Stimulated activated naive CD8-positive, alpha-beta T cell treated with anti-CD3 and anti-CD28 coated beads, Interleukin-15, amount 100 ng/mL, for 72 hours (primary cell): ENCODE measurements around the gene CASKIN1.
A peak's percentile ranks its signal among the peaks of the same experiment; 100 is the strongest.

Experiments used
- ATAC-seq: fragments of 150-1000 bp; cut with Tn5 transposase; 2 replicates; pipeline ENCODE4 v1.10.0; 2021; ENCODE audit warnings: mild to moderate bottlenecking, moderate library complexity
- DNase-seq, 2 donors: peaks; one replicate each; pipeline ENCODE4 v3.0.0; 2021 to 2022
- H3K27ac Mint-ChIP-seq, 2 donors: one replicate each; pipeline ENCODE4 v1.8.0; 2022; ENCODE audit warnings: mild to moderate bottlenecking in 2 of 2, mixed read lengths in 2 of 2, moderate library complexity in 2 of 2
- H3K27me3 Mint-ChIP-seq: one replicate; pipeline ENCODE4 v1.8.0; 2022; ENCODE audit warnings: mixed read lengths
- H3K4me1 Mint-ChIP-seq: one replicate; pipeline ENCODE4 v1.8.0; 2022; ENCODE audit warnings: mild to moderate bottlenecking, mixed read lengths
- H3K4me3 Mint-ChIP-seq, 2 donors: one replicate each; pipeline ENCODE4 v1.8.0; 2022; ENCODE audit warnings: mild to moderate bottlenecking in 2 of 2, mixed read lengths in 2 of 2, moderate library complexity in 1 of 2
- H3K9me3 Mint-ChIP-seq, 2 donors: one replicate each; pipeline ENCODE4 v1.8.0; 2022; ENCODE audit warnings: mixed read lengths in 2 of 2

The CASKIN1 gene

GRCh38 chr16:2179107-2179501 is 17.3 kb downstream of the CASKIN1 start:
- H3K27me3 Mint-ChIP-seq: no peaks in the 10 kb centered on the region
- DNase-seq: no peak
- H3K27ac Mint-ChIP-seq: no peak overlapping the region
- no peaks in the 10 kb centered on the region for H3K9me3 Mint-ChIP-seq
- no peak for ATAC-seq
- H3K4me3 Mint-ChIP-seq: no peak overlapping the region
- H3K4me1 Mint-ChIP-seq: no peaks in the 10 kb centered on the region

GRCh38 chr16:2178321-2179106 is 17.9 kb downstream of the CASKIN1 start:
- H3K4me3 Mint-ChIP-seq: no peak overlapping the region

GRCh38 chr16:2177561-2177960 is 18.8 kb downstream of the CASKIN1 start:
- DNase-seq (no peak), ATAC-seq (no peak)
- Mint-ChIP-seq H3K9me3 (no peaks in the 10 kb centered on the region), H3K27me3 (no peaks in the 10 kb centered on the region), H3K27ac (no peak overlapping the region), H3K4me1 (no peaks in the 10 kb centered on the region), H3K4me3 (no peak overlapping the region)

More at GRCh38 chr16:2178321-2179106, 17.9 kb downstream of the CASKIN1 start:
- no peak for DNase-seq
- H3K27ac Mint-ChIP-seq: no peak overlapping the region
- peak; percentile 44 for ATAC-seq
- no peaks in the 10 kb centered on the region for H3K4me1 Mint-ChIP-seq
- no peaks in the 10 kb centered on the region for H3K9me3 Mint-ChIP-seq
- H3K27me3 Mint-ChIP-seq: no peaks in the 10 kb centered on the region

- H3K27ac Mint-ChIP-seq: no peak overlapping the region
- H3K27me3 Mint-ChIP-seq: no peaks in the 10 kb centered on the region
- no peaks in the 10 kb centered on the region for H3K9me3 Mint-ChIP-seq
- no peak for DNase-seq
- no peak for ATAC-seq
- H3K4me1 Mint-ChIP-seq: no peaks in the 10 kb centered on the region
- no peak overlapping the region for H3K4me3 Mint-ChIP-seq
These were observed 19.3 kb downstream of the CASKIN1 start for GRCh38 chr16:2177101-2177500.

- no peaks in the 10 kb centered on the region for H3K9me3 Mint-ChIP-seq
- H3K27ac Mint-ChIP-seq: no peak overlapping the region
- no peaks in the 10 kb centered on the region for H3K4me1 Mint-ChIP-seq
- DNase-seq: no peak
- no peaks in the 10 kb centered on the region for H3K27me3 Mint-ChIP-seq
- no peak overlapping the region for H3K4me3 Mint-ChIP-seq
- ATAC-seq: no peak
These were observed 20.4 kb downstream of the CASKIN1 start for GRCh38 chr16:2176047-2176446.

GRCh38 chr16:2175454-2175853 is 21.0 kb downstream of the CASKIN1 start:
- Mint-ChIP-seq H3K4me1 (no peaks in the 10 kb centered on the region), H3K4me3 (no peak overlapping the region), H3K27me3 (no peaks in the 10 kb centered on the region), H3K27ac (no peak overlapping the region), H3K9me3 (no peaks in the 10 kb centered on the region)
- ATAC-seq: no peak
- no peak for DNase-seq

GRCh38 chr16:2174396-2175131 is 21.8 kb downstream of the CASKIN1 start:
- DNase-seq (no peak), ATAC-seq (no peak)
- H3K9me3 Mint-ChIP-seq: no peaks in the 10 kb centered on the region
- H3K4me1 Mint-ChIP-seq: no peaks in the 10 kb centered on the region
- H3K27me3 Mint-ChIP-seq: no peaks in the 10 kb centered on the region
- peak overlapping the region in 1 of 2 donors; percentile 59 for H3K27ac Mint-ChIP-seq
- no peak overlapping the region for H3K4me3 Mint-ChIP-seq

GRCh38 chr16:2173916-2174315 is 22.5 kb downstream of the CASKIN1 start:
- Mint-ChIP-seq H3K27me3 (no peaks in the 10 kb centered on the region), H3K9me3 (no peaks in the 10 kb centered on the region), H3K27ac (peak overlapping the region in 1 of 2 donors; percentile 7), H3K4me3 (no peak overlapping the region), H3K4me1 (no peaks in the 10 kb centered on the region)
- DNase-seq (no peak), ATAC-seq (no peak)

GRCh38 chr16:2173366-2173765 is 23.0 kb downstream of the CASKIN1 start:
- no peak for ATAC-seq
- H3K27me3 Mint-ChIP-seq: no peaks in the 10 kb centered on the region

GRCh38 chr16:2172688-2173335 is 23.6 kb downstream of the CASKIN1 start:
- no peaks in the 10 kb centered on the region for H3K27me3 Mint-ChIP-seq
- H3K4me3 Mint-ChIP-seq: no peak overlapping the region
- ATAC-seq: no peak
- no peaks in the 10 kb centered on the region for H3K4me1 Mint-ChIP-seq
- DNase-seq: no peak
- H3K9me3 Mint-ChIP-seq: no peaks in the 10 kb centered on the region
- no peak overlapping the region for H3K27ac Mint-ChIP-seq

More at GRCh38 chr16:2173366-2173765, 23.0 kb downstream of the CASKIN1 start:
- no peak overlapping the region for H3K27ac Mint-ChIP-seq
- H3K4me3 Mint-ChIP-seq: no peak overlapping the region
- DNase-seq: no peak
- H3K9me3 Mint-ChIP-seq: no peaks in the 10 kb centered on the region
- H3K4me1 Mint-ChIP-seq: no peaks in the 10 kb centered on the region

- no peaks in the 10 kb centered on the region for H3K27me3 Mint-ChIP-seq
- no peaks in the 10 kb centered on the region for H3K9me3 Mint-ChIP-seq
- no peak overlapping the region for H3K27ac Mint-ChIP-seq
- H3K4me1 Mint-ChIP-seq: no peaks in the 10 kb centered on the region
- no peak overlapping the region for H3K4me3 Mint-ChIP-seq
- no peak for ATAC-seq
- DNase-seq: no peak
These were observed 24.7 kb downstream of the CASKIN1 start for GRCh38 chr16:2171601-2172178.

GRCh38 chr16:2170587-2171435 is 25.6 kb downstream of the CASKIN1 start:
- no peak for DNase-seq
- no peaks in the 10 kb centered on the region for H3K27me3 Mint-ChIP-seq
- no peaks in the 10 kb centered on the region for H3K4me1 Mint-ChIP-seq
- H3K9me3 Mint-ChIP-seq: no peaks in the 10 kb centered on the region
- no peak overlapping the region for H3K4me3 Mint-ChIP-seq
- peak overlapping the region in 1 of 2 donors; percentile 34 for H3K27ac Mint-ChIP-seq
- peak; percentile 8 for ATAC-seq

- Mint-ChIP-seq H3K4me1 (no peaks in the 10 kb centered on the region), H3K4me3 (no peak overlapping the region), H3K9me3 (no peaks in the 10 kb centered on the region), H3K27me3 (no peaks in the 10 kb centered on the region), H3K27ac (no peak overlapping the region)
- ATAC-seq (no peak), DNase-seq (no peak)
These were observed 26.3 kb downstream of the CASKIN1 start for GRCh38 chr16:2170080-2170479.

- ATAC-seq: no peak
- Mint-ChIP-seq H3K4me3 (no peak overlapping the region), H3K4me1 (peaks cover 7% of the 10 kb centered on the region), H3K9me3 (no peaks in the 10 kb centered on the region), H3K27me3 (no peaks in the 10 kb centered on the region), H3K27ac (peak overlapping the region in 1 of 2 donors; percentile 9)
- no peak for DNase-seq
These were observed 29.3 kb downstream of the CASKIN1 start for GRCh38 chr16:2167068-2167638.
